OCI-LY7 (cell line): ENCODE measurements around the gene PFAS. TPM values are rescaled to one million over a fixed set of nuclear protein-coding genes. Genes with fewer than 3 reads are reported as not detected.

Experiments used
- BruUV-seq: library from RNA; stranded (reverse); fragments of 400-500 nt; replicated peaks from 2 replicates; lab custom pipeline; 2021; lab: Mats Ljungman, UMichigan
- CTCF ChIA-PET: fragments of 300-600 bp; sonication (Branson Sonifier 250); formaldehyde crosslinking; loops from one replicate; lab custom pipeline; 2022; ENCODE audit warnings: antibody characterized with exemption; ENCODE audit not compliant: unreplicated experiment; lab: Charles Lee
- POLR2A ChIA-PET: fragments of 300-600 bp; sonication (Branson Sonifier 250); formaldehyde crosslinking; loops from one replicate; lab custom pipeline; 2022; ENCODE audit warnings: antibody characterized with exemption; lab: Charles Lee
- DNase-seq: peaks from one replicate; pipeline ENCODE4 v3.0.0-alpha.2; 2015; ENCODE audit warnings: low spot score
- H2AFZ ChIP-seq: fragments of 200-600 bp; sonication (generic), shearing (Covaris generic); 2 replicates; pipeline ENCODE4 v1.6.1; 2014; ENCODE audit warnings: mild to moderate bottlenecking, antibody characterized with exemption, low read length, moderate library complexity
- H3K27ac ChIP-seq: fragments of 200-600 bp; sonication (generic); 2 replicates; pipeline ENCODE4 v1.5.1; 2014; ENCODE audit warnings: mixed run types, low read depth, mild to moderate bottlenecking, moderate library complexity, low read length, inconsistent platforms; ENCODE audit not compliant: poor library complexity, severe bottlenecking
- H3K36me3 ChIP-seq: fragments of 200-600 bp; sonication (generic); 2 replicates; pipeline ENCODE4 v1.6.1; 2014; ENCODE audit warnings: mild to moderate bottlenecking, antibody characterized with exemption, low read length, moderate library complexity, mixed read lengths; ENCODE audit not compliant: insufficient read depth
- H3K4me1 ChIP-seq: fragments of 200-600 bp; sonication (generic); 2 replicates; pipeline ENCODE4 v1.5.1; 2014; ENCODE audit warnings: mild to moderate bottlenecking, low read length; ENCODE audit not compliant: insufficient read depth, poor library complexity, severe bottlenecking
- H3K4me2 ChIP-seq: fragments of 200-600 bp; sonication (generic); 2 replicates; pipeline ENCODE4 v1.6.1; 2014; ENCODE audit warnings: mild to moderate bottlenecking, low read length
- H3K4me3 ChIP-seq: fragments of 200-600 bp; sonication (generic); 2 replicates; pipeline ENCODE4 v1.5.1; 2014; ENCODE audit warnings: mild to moderate bottlenecking, low read depth, low read length; ENCODE audit not compliant: poor library complexity, severe bottlenecking
- H3K79me2 ChIP-seq: fragments of 200-600 bp; sonication (generic); 2 replicates; pipeline ENCODE4 v1.6.1; 2016; ENCODE audit warnings: low read depth, mild to moderate bottlenecking, low read length, moderate library complexity, mixed read lengths; ENCODE audit not compliant: insufficient read depth
- H3K9me2 ChIP-seq: fragments of 200-600 bp; sonication (generic); 2 replicates; pipeline ENCODE4 v1.6.1; 2016; ENCODE audit warnings: mild to moderate bottlenecking, low read length, mixed read lengths; ENCODE audit not compliant: insufficient read depth
- H3K9me3 ChIP-seq: fragments of 200-600 bp; sonication (generic); 2 replicates; pipeline ENCODE4 v1.6.1; 2014; ENCODE audit warnings: mild to moderate bottlenecking, mixed run types, low read length, mixed read lengths
- H4K20me1 ChIP-seq: fragments of 200-600 bp; sonication (generic); 2 replicates; pipeline ENCODE4 v1.6.1; 2014; ENCODE audit warnings: mild to moderate bottlenecking, antibody characterized with exemption, low read length, moderate library complexity, mixed read lengths; ENCODE audit not compliant: insufficient read depth
- CTCF ChIP-seq: fragments of 200-600 bp; sonication (generic); conservative IDR thresholded peaks from 2 replicates; pipeline ENCODE4 v1.5.1; 2014; ENCODE audit warnings: mild to moderate bottlenecking, antibody characterized with exemption, low read length, moderate library complexity, mixed read lengths
- EZH2phosphoT487 ChIP-seq: fragments of 200-600 bp; sonication (generic); IDR thresholded peaks from 2 replicates; pipeline ENCODE4 v1.6.1; 2018; ENCODE audit warnings: low read depth, borderline replicate concordance, mild to moderate bottlenecking, mixed run types, antibody characterized with exemption, low read length, moderate library complexity, mixed read lengths
- intact Hi-C: fragments of 100-400 bp; cut with micrococcal nuclease; formaldehyde crosslinking; loops from one replicate; pipeline ENCODE4 v1.10.0; 2022; ENCODE audit not compliant: unreplicated experiment
- total RNA-seq, 2 experiments: library from RNA; depleted of rRNA in 1 of 2; stranded (reverse); fragments of >200 nt in 1 of 2; shearing (Covaris generic) in 1 of 2; gene quantifications; 2 replicates each; pipeline ENCODE4 v1.2.3, GENCODE V29; 2014 to 2022

Gene PFAS
- total RNA-seq, 2 experiments from 2014 or later, result 114 to 180 TPM

- Histone ChIP-seq H3K9me3 (no peaks in the 10 kb centered on the region), H3K9me2 (no peaks in the 10 kb centered on the region), H4K20me1 (no peaks in the 10 kb centered on the region), H3K4me2 (peak within 1 kb of the TSS; percentile 91), H3K79me2 (no peaks in the 10 kb centered on the region), H3K4me3 (peak within 1 kb of the TSS; percentile 83), H3K4me1 (peaks cover 42% of the 10 kb centered on the region), H2AFZ (peak within 1 kb of the TSS; percentile 81), H3K27ac (peak within 1 kb of the TSS; percentile 46), H3K36me3 (peaks cover 3% of the 10 kb centered on the region; the same call in 1 of the 2 replicates)
- intact Hi-C loops, result loop anchor here (5.0 kb wide), 1 partner anchor 166 kb away; the partner anchor contains the start of gene HES7
- ChIA-PET CTCF (no interaction called here), POLR2A (interaction anchor here (0.6 to 1.9 kb wide), 5 partner anchors 37 to 67 kb away, joined by 3 to 7 read pairs (median 4); no protein-coding TSS in a partner anchor)
- no TSS peak for BruUV-seq
- TF ChIP-seq EZH2phosphoT487 (no peak), CTCF (peak; percentile 29; the same call in 1 of the 2 replicates)
- peak; percentile 90 for DNase-seq
Measured at GRCh38 chr17:8288336-8289102, 39.4 kb downstream of the PFAS start, which contains the start of gene RANGRF. RANGRF (plus strand) TSS chr17:8288670; CDS start chr17:8288789, 119 bp downstream.

GRCh38 chr17:8289103-8289397 lies 40.0 kb downstream of the PFAS start:
- peak overlapping the region; percentile 81 for H2AFZ ChIP-seq
- peaks cover 3% of the 10 kb centered on the region; the same call in 1 of the 2 replicates for H3K36me3 ChIP-seq
- POLR2A ChIA-PET, result interaction anchor here (0.6 to 1.9 kb wide), 5 partner anchors 38 to 67 kb away, joined by 3 to 7 read pairs (median 4); no protein-coding TSS in a partner anchor
- no peaks in the 10 kb centered on the region for H3K9me3 ChIP-seq
- BruUV-seq, result no TSS peak
- peaks cover 44% of the 10 kb centered on the region for H3K4me1 ChIP-seq
- no peak for TF ChIP-seq EZH2phosphoT487
- no peak for TF ChIP-seq CTCF
- H3K4me3 ChIP-seq, result peak overlapping the region; percentile 83
- CTCF ChIA-PET, result no interaction called here
- DNase-seq, result no peak
- H3K9me2 ChIP-seq, result no peaks in the 10 kb centered on the region
- peak overlapping the region; percentile 46 for H3K27ac ChIP-seq
- no peaks in the 10 kb centered on the region for H3K79me2 ChIP-seq
- no peaks in the 10 kb centered on the region for H4K20me1 ChIP-seq
- intact Hi-C loops, result loop anchor here (5.0 kb wide), 1 partner anchor 167 kb away; the partner anchor contains the start of gene HES7
- H3K4me2 ChIP-seq, result peak overlapping the region; percentile 91
